ENCODE results near the gene UBTF. TPM values are rescaled to one million over a fixed set of nuclear protein-coding genes. Genes with fewer than 3 reads are reported as not detected.

Gene UBTF
- total and polyA plus RNA-seq, 2 donors (not counting 1 experiment from before 2014, with no cell fraction given) = 43.1 to 179 TPM

- Histone ChIP-seq H3K9ac (ENCODE audit: low read length) (no peak overlapping the region), H3K36me3 (replicated peaks in 1 of 2; ENCODE audit: control extremely low read depth in 1 of 2, control insufficient read depth in 1 of 2, extremely low read depth in 1 of 2, insufficient read depth in 2 of 2, low read length in 1 of 2) (peaks cover 2 to 61% of the 10 kb centered on the region in 2 experiments), H3K27ac (ENCODE audit: low read length in 2 of 2) (peak overlapping the region; percentile 88 to 89), H3K27me3 (replicated peaks in 1 of 4; ENCODE audit: control extremely low read depth in 1 of 4, control insufficient read depth in 3 of 4, insufficient read depth in 4 of 4, low read length in 3 of 4) (no peaks in the 10 kb centered on the region), H3K4me3 (ENCODE audit: control extremely low read depth in 1 of 5, extremely low read depth in 1 of 5, insufficient read depth in 1 of 5, low read depth in 2 of 5, low read length in 4 of 5) (no peak overlapping the region), H4K20me1 (ENCODE audit: control insufficient read depth, insufficient read depth, low read length, poor library complexity, severe bottlenecking) (peaks cover 29% of the 10 kb centered on the region), H3K79me2 (ENCODE audit: control insufficient read depth, insufficient read depth, low read length) (peaks cover 89% of the 10 kb centered on the region), H3K9me3 (ENCODE audit: control extremely low read depth in 1 of 3, control insufficient read depth in 2 of 3, insufficient read depth in 1 of 3, low read length in 2 of 3) (no peaks in the 10 kb centered on the region), H3K4me2 (replicated peaks; ENCODE audit: low read depth, low read length, poor library complexity, severe bottlenecking) (peak overlapping the region; percentile 9), H2AFZ (ENCODE audit: insufficient read depth, low read depth, low read length, poor library complexity, severe bottlenecking) (no peak overlapping the region), H3K4me1 (ENCODE audit: control insufficient read depth in 2 of 2, insufficient read depth in 2 of 2, low read length in 2 of 2) (peaks cover 55 to 75% of the 10 kb centered on the region in 2 donors)
- TF ChIP-seq CTCF (IDR thresholded peaks at IDR 0.05) (no peak), EZH2 (IDR thresholded peaks at IDR 0.05; ENCODE audit: borderline replicate concordance, insufficient read depth, low read depth, low read length, poor library complexity, severe bottlenecking) (no peak)
- DNase-seq (no peak), ATAC-seq (ENCODE audit: low read depth) (no peak)
- Mint-ChIP-seq H3K27ac (peak overlapping the region; percentile 98), H3K9me3 (ENCODE audit: insufficient read depth) (no peaks in the 10 kb centered on the region), H3K27me3 (no peaks in the 10 kb centered on the region), H3K4me3 (peak overlapping the region; percentile 34), H3K4me1 (peaks cover 68% of the 10 kb centered on the region)
- ChIA-PET CTCF (interaction anchor here (0.9 to 6.2 kb wide), 8 partner anchors 7 to 140 kb away, joined by 3 to 98 read pairs (median 6); partner anchors contain the start of genes GRN and UBTF), POLR2A (interaction anchor here (0.6 kb wide), 1 partner anchor 14 kb away, joined by 6 read pairs; the partner anchor contains the start of gene ATXN7L3)
- intact Hi-C loops (cut with micrococcal nuclease) = no loop called here
- 97% methylated on average over 11 of the region's 15 CpGs for WGBS (ENCODE audit: insufficient coverage)
Measured at GRCh38 chr17:44213403-44214229, 5.9 kb downstream of the UBTF start.

Data from B cell (primary cell).